NOMO-1 treated with DMSO at 0.1 percent for 48 hours (cell line): ENCODE data around the gene MAP3K13.

Source experiments
- DNase-seq: peaks from one replicate; lab custom pipeline; 2025; ENCODE audit not compliant: unreplicated experiment; lab: John Stamatoyannopoulos, UW

Gene MAP3K13, protein sequence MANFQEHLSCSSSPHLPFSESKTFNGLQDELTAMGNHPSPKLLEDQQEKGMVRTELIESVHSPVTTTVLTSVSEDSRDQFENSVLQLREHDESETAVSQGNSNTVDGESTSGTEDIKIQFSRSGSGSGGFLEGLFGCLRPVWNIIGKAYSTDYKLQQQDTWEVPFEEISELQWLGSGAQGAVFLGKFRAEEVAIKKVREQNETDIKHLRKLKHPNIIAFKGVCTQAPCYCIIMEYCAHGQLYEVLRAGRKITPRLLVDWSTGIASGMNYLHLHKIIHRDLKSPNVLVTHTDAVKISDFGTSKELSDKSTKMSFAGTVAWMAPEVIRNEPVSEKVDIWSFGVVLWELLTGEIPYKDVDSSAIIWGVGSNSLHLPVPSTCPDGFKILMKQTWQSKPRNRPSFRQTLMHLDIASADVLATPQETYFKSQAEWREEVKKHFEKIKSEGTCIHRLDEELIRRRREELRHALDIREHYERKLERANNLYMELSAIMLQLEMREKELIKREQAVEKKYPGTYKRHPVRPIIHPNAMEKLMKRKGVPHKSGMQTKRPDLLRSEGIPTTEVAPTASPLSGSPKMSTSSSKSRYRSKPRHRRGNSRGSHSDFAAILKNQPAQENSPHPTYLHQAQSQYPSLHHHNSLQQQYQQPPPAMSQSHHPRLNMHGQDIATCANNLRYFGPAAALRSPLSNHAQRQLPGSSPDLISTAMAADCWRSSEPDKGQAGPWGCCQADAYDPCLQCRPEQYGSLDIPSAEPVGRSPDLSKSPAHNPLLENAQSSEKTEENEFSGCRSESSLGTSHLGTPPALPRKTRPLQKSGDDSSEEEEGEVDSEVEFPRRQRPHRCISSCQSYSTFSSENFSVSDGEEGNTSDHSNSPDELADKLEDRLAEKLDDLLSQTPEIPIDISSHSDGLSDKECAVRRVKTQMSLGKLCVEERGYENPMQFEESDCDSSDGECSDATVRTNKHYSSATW

DNA sequence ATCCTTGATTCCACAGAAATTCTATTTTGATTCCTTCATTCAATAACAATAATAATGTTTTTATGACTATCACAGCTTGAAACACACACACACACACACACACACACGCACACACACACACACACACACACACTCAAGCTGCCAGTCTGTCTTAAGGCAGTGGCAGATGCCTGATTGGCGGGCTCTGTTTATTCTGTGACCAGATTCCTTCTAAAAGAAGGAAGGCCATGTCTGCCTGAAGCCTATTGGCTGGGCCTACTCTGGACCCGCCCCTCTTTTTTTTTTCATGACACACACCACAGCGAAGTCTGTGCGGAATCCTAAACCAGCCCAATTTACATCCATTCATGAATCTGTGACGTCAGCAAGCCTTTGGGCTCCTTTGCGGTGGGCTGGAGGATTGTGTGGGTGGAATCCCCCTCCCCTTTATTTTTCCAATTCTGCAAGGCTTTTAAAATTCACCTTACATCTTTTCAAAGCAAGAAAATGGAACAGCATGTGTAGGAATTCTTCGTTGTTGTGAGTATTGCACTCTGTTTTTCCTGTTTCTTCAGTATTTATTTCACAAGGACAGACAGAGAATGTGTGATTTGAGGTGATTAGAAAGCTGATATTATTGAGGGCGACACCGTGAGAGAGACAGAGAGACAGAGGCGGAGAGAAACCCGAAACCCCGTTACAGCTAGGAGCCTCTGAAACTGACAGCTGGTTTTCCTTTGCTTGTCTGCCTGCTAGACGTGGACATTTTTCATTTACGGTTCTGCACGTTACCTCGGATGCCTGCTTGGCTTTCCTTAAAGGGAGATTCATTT is at the start of gene MAP3K13:
MAP3K13 (plus strand) TSS at position 287 of the 812 bp plus-strand sequence. CDS start 65,446 bp downstream, outside the sequence.
- DNase-seq: peak; percentile 92

DNA sequence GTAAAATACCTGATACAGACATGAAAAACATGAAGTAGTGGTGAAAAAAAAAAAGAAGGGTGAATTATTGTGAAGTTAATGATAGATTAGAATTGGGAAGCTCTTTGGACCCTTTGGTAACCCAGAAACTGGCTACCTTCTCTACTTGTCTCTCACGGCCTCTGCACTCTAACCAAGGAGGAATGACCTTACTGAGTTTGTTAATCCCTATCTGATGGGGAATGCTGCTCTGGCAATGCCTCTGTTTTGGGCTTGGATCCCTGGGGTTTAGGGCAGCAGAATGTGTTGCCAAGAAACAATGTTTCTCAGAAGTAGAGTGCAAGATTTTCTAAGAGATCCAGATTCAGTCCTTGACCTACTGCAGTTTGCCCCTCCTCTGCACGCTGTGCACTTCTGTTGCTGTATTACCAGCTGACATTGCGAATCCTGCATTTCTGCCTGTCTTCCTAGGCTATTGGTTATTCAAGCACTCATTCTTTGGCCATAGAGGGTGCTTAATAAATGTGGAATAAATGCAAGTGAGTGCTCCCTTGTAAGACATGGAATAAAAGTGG is 49.2 kb upstream of the MAP3K13 start:
- no peak for DNase-seq

DNA sequence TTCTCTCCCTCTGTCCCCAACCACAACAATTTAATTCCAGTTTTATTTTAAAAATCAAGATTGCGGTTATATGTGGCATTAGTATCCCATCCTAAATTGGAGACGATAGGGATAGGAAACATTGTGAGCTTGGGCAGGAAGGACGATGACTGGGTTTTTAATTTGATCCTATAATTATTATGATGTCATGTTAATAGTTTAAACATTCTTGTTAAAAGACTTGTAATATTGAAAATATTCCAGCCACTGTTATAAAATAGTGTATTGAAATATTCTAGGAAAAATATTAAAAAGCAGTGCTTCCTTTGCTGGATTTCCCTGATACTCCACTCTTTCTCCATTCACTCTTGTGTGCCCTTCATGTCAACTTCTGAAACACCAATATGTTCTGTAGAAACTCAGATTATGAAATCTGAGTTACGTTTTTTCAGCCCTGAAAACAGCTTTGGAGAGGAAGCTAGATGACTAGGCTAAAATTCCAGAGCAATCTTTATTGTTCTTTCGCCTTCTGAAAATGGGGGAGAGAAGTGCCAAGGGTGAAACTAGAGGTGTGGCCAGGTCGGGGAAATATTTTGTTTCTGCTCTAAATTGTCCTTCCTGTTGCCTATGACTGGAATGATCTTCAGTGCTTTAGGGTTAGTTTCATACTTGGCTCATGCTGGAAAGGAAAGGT is 46.1 kb upstream of the MAP3K13 start:
- peak; percentile 95 for DNase-seq

DNA sequence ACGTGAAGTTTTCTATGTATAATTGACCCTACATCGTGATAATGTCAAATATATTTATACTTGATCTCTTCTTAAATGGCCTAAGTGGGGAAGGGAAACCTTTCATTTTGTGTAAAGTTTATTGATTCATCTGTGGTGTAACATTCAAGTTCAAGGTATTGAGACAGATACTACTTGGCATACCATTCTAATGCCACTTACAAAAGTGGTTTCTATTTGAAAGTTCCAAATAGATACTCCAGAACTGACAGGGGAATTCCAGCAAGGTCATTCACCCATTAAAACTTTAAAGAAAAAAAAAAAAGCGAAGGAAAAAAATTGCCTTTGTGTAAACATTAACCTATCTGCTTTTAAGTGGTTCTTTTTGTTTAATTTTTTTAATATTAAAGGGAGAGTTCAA is 45.3 kb upstream of the MAP3K13 start:
- DNase-seq: no peak

DNA sequence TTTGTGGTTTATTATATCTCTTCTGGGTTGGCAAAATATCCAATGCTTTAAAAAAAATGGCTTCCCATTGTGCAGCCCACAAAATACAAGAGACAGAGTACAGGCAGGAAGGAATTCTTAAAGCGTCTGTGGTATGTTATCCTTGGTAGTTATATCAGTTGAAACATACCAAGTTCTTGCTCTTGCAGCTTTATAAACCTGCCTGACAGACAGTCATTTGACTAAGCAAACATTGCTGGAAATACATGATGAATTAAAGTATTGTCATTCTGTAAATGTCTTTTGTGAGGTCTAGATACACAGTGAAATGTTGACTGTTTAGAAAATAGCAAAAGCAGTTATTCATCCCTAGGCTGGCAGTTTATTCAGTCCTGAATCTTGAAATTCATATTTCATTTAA is 44.8 kb upstream of the MAP3K13 start:
- DNase-seq: no peak

DNA sequence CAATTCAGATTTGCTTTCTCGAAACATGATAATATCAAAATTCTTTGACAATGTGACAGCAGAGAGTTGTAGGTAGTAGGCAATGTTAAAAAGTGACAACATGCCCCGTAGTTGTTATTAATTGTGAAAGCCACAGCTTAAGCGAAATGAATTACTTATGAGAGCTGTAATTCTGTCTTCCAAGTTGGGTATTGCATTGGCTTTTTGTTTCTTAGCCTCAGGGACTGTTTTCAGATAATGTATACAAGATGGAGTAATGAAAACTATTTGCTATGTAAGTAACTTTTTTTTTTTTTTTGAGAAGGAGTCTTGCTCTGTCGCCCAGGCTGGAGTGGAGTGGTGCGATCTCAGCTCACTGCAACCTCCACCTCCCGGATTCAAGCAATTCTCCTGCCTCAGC is 43.1 kb upstream of the MAP3K13 start:
- no peak for DNase-seq

DNA sequence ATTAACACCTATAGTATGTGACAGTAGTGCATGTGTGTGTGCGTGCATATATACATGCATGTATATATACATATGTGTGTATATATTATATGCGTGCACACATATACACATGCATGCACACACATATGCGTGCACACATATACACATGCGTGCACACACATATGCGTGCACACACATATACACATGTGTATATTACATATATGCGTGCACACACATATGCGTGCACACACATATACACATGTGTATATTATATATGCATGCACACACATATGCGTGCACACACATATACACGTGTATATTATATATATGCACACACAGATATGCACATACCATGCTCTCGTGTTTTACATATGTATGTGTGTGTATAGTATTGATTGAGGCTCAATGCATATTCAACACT is 42.0 kb upstream of the MAP3K13 start:
- DNase-seq: no peak

DNA sequence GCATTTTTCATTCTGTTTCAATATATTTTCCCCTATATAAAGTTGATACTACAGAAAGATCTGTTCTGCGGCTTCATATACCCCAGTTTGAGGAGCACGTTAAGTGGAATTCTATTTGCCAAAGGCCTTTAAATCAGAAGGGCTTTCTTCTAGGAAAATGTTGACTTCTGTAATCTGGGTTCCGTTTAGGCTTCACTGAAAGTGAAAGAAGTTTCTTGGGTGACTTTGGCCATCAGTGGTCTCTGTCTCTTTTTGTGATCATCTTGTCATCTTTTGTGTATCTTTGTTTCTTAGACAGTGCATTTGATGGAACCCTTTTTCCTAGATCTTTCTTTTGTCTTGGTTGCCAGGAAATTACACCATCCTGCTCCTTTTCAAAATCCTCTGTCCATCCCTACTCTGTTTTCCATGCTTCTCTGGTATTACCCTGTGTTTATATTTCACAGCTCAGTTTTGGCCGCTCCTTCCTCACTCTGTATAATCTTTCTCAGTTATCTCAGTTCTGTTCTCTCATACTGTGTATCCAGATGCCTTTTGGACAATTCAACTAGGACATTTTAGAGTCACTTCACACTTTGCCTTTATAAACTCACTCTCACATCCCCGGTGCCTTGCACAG is 40.7 kb upstream of the MAP3K13 start:
- no peak for DNase-seq

DNA sequence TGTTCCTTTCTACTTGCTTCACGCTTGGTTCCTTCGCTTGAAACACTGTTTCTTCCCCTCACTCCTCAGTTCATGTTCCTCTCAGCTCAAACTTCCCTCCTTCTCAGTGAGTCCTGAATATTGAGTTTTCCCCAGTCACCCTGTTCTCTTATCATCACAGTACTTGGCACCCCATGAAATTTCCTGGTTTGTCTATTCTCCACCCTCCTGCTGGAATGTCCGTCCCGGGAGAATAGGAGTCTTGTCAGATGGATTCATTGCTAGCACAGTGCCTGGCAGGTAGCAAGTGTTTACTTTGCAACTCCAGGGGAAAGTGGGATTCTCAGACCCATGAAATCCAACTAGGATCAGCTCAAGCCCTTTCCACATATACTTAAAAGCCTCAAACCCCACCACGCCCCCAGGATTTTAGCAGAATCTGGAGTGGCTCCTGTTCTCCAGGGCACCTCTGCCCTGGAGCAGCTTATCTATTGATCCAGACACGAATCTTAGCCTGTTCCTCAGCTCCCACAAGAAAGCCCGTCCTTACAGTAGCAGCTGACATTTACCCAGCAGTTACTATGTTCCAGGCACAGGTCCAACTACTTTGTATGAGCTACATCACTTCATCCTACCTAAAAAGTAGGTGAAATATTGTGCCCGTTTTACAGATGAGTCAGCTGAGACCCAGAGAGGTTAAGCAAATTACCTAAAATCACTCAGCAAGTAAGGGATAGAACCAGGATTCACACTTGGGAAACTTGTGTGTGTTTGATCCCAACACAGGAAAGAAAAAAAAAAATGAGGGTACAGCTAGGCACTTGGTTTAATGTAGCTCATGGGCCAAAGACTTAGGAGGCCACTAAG is 36.8 kb upstream of the MAP3K13 start:
- no peak for DNase-seq

DNA sequence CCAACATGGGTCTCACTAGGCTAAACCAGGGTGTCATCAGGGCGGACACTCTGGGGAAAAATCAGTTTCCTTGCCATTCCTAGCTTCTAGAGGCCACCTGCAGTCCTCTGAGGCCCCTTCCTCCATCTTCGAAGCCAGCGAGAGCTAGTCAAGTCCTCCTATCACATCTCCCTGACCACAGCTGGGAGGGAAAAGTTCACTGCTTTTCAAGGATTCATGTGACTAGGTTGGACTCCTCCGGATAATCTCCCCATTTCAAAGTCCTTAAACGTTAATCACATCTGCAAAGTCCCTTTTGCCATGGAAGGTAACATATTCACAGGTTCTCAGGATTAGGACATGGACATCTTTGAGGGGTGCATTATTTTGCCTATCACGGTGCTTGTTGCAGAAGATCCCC is 35.9 kb upstream of the MAP3K13 start:
- DNase-seq: no peak

DNA sequence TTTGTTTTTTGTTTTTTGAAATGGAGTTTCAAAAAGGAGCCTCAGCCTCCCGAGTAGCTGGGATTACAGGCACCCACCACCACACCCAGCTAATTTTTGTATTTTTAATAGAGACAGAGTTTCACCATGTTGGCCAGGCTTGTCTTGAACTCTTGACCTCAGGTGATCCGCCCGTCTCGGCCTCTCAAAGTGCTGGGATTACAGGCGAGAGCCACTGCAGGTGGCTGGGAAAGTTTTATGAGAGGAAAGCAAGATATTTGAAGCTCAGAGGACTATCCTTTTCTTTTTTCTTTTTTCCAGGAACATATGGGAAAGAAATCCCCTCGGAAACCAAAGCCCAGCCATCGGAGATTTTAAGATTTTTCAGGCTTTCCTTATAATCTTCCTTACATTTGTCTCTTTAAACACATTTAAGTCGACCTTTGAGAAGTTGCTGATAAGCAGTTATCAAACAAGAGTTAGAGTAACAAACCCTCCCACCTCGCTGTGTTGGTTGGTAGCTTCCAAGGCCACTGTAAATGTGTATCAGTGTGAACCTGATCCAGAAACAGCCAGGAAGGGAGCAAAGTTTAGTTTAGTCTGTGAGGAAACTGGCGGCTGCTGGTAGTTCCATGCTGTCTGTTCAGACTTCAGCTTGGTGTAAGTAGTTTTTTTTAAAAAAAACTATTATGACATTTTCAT is 34.5 kb upstream of the MAP3K13 start:
- no peak for DNase-seq

DNA sequence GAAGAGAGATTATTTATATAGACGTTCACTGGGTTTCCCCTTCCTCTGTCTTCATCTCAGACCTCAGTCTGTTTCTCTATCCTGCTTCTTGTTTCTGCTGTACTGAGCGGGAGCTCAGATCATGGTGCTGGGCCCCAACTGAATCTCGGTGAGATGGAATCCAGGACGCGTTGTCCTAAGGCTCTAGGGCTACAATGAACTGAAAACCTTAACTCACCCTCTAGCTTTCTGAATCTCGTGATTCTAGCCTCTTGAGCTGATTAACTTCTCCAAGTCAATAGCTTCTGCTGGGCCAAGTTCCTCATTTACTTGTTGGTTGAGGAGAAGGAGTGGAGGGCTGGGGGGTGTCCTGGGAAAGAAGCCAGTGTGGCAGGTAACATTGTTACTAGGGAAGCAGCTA is 32.7 kb upstream of the MAP3K13 start:
- peak; percentile 73 for DNase-seq

DNA sequence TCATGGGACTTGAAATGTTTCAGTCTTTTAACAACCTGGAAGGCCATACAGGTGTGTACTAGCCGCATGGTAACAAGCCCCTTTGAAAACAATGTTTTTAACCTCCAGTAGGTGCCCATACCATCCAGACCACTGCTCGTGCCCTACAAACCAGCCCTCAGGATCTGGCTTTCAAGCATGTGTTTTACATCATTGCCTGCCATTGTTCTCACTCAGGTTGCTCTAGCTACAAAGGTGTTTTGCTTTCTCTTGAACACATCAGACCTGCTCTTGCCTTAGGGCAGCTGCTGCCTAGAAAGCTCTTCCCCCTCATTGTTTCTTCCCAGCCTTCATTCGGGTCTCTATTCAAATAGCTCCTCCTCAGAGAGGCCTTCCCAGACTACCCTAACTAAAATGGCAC is 32.3 kb upstream of the MAP3K13 start:
- no peak for DNase-seq

DNA sequence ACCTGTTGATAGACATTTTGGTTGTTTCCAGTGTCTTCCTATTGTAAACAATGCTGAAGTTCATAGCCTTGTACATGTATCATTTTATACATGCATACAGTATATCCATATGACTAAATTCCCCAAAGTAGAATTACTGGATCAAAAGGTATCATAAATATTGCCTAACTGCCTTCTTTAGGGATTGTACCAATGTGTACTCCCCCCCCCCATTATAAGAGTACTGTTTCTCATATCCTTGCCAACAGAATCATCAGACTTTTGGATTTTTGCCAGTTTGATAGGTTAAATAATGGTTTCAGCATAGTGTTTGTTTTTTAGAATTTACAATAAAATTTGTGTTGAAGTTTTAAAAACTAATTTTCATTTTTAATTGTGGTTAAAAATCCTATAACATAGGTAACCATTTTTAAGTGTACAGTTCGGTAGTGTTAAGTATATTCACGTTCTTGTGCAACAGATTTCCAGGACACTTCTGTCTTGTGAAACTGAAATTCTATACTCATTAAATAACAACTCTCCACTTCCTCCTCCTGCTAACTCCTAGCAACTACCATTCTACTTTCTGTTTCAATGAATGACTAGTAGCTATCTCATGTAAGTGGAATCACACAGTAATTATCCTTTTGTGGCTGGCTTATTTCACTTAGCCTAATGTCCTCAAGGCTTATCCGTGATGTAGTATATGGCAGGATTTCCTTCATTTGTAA is 30.8 kb upstream of the MAP3K13 start:
- peak; percentile 100 for DNase-seq

DNA sequence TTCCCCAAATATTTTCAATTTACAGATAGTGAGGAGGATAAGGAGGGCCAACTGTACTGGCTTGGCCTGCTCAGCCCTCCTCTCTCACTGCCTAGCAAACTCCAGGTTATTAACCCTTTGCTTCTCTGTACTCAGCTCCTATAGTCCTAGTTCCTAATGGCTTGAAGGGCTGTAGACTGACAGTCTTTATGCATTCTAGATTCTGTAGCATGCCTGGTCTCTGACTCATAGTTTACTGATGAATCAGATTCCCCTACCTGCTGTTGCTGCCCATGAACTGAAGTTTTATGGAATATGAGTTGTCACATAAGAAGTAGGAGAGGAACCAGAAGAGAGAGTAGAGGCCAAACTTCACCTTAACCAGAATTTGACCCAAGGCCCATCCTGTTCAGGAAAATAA is 27.1 kb upstream of the MAP3K13 start:
- DNase-seq: no peak

DNA sequence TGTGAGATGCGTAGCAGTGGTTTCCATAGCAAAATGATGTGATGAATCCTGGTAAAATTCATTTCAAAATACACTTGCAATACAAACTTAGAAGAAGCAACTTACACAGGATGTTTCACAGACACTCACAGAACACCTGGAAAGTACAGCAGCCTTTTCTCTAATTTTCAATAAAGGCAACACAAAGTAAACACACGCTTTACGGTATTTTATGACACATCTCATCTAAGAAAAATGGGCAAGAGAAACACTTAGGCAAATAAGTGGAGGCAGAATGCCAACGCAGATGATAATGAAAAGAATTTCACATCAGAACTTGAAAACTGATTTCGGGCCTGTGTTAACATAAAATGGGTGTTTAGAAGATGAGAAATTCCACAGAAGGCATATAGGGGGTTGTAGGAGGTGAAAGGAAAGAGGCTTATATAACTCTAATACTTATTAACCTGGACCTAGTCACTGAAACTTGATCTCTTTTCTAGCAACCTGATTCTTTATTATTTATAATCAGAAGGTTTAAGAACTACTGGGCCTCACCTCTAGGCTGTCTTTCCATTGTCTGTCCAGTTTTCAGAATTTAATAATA is 25.6 kb upstream of the MAP3K13 start:
- no peak for DNase-seq

DNA sequence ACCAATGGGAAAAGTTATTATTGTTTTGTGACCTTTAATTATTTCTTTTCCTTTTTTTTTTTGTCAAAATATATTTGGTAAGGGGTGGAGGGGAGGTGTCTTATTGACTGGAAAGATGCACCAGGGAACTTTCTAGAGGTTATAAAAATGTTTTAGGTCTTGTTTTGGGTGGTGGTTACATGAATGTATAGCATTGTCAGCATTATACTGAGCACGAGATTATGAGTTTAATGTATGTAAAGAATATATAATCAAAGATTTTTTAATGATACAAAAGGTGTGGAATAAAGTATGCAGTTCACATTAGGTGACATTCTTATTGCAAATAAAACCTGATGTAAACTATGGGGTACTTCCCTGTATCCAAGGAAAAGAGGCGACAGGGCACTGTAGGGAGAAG is 23.0 kb upstream of the MAP3K13 start:
- no peak for DNase-seq
